K562 (cell line): ENCODE measurements around the gene ROPN1. TPM values are rescaled to one million over a fixed set of nuclear protein-coding genes. Genes with fewer than 3 reads are reported as not detected.

ENCODE experiments used
- ATAC-seq: fragments of 200-7000 bp; cut with Tn5 transposase; 3 replicates; pipeline ENCODE4 v1.9.1; 2020; ENCODE audit warnings: moderate library complexity
- BruUV-seq: library from RNA; stranded (reverse); fragments of 400-500 nt; replicated peaks from 2 replicates; lab custom pipeline; 2021; lab: Mats Ljungman, UMichigan
- CTCF ChIA-PET: fragments of 300-600 bp; formaldehyde crosslinking; extraction: SDS; loops from one replicate; lab custom pipeline; 2021; ENCODE audit warnings: low intra/inter-chr PET ratio; lab: Yijun Ruan, JAX
- POLR2A ChIA-PET: fragments of 300-600, 350-650 bp; sonication (Branson Sonifier 250); formaldehyde crosslinking; extraction: SDS; loops from one replicate; lab custom pipeline; 2021; ENCODE audit warnings: antibody characterized with exemption, inconsistent platforms; lab: Yijun Ruan, JAX
- DNase-seq, 4 experiments: peaks; one replicate each; pipeline versions ENCODE4 v3.0.0 to v3.0.0-alpha.2; 2011 to 2018; ENCODE audit warnings: low spot score in 3 of 4, mixed read lengths in 3 of 4; ENCODE audit errors: extremely low read depth in 1 of 4
- FAIRE-seq: peaks from 2 replicates; lab custom pipeline; 2011; peaks lifted over from hg19 to GRCh38; lab: Jason Lieb, UNC
- H2AFZ ChIP-seq: 2 replicates; pipeline ENCODE4 v1.6.0; 2011; ENCODE audit warnings: low read depth, low read length, control low read depth, inconsistent platforms
- H3K27ac ChIP-seq: fragments of 200-600 bp; 3 replicates; pipeline ENCODE4 v1.8.0; 2011; ENCODE audit warnings: low read depth, mild to moderate bottlenecking, control low read depth, inconsistent platforms, low read length, moderate library complexity, mixed read lengths; ENCODE audit errors: extremely low read depth
- H3K27me3 ChIP-seq, 2 experiments: fragments of 300-600 bp in 1 of 2; 2 replicates in 1 of 2; 3 replicates in 1 of 2; pipeline versions ENCODE4 v1.6.0 to v1.8.0; 2011; ENCODE audit warnings: inconsistent platforms in 2 of 2, low read length in 2 of 2, mild to moderate bottlenecking in 1 of 2, mixed read lengths in 1 of 2, moderate library complexity in 1 of 2; ENCODE audit not compliant: control insufficient read depth in 2 of 2, insufficient read depth in 2 of 2
- H3K36me3 ChIP-seq: fragments of 300-600 bp; 3 replicates; pipeline ENCODE4 v1.8.0; 2011; ENCODE audit warnings: mild to moderate bottlenecking, low read length, inconsistent platforms; ENCODE audit not compliant: control insufficient read depth, insufficient read depth
- H3K4me1 ChIP-seq, 2 experiments: fragments of 200-600 bp in 1 of 2; replicated peaks in 1 of 2; 2 replicates in 1 of 2; 3 replicates in 1 of 2; pipeline versions ENCODE4 v1.5.1 to v1.8.0; 2011; ENCODE audit warnings: inconsistent platforms in 2 of 2, low read length in 2 of 2, mild to moderate bottlenecking in 1 of 2, mixed read lengths in 1 of 2, moderate library complexity in 1 of 2; ENCODE audit not compliant: control insufficient read depth in 2 of 2, insufficient read depth in 2 of 2
- H3K4me2 ChIP-seq: 2 replicates; pipeline ENCODE4 v1.6.1; 2011; ENCODE audit warnings: low read length, control low read depth, inconsistent platforms, mixed read lengths; ENCODE audit not compliant: insufficient read depth
- H3K4me3 ChIP-seq: fragments of 200-600 bp; sonication (generic), shearing (Covaris generic); 2 replicates; pipeline ENCODE4 v1.5.1; 2016; ENCODE audit warnings: control low read depth, inconsistent platforms
- H3K79me2 ChIP-seq: fragments of 200-600 bp; 3 replicates; pipeline ENCODE4 v1.8.0; 2011; ENCODE audit warnings: low read length, inconsistent platforms; ENCODE audit not compliant: control insufficient read depth, insufficient read depth
- H3K9ac ChIP-seq, 2 experiments: 2 replicates each; pipeline versions ENCODE4 v1.6.0 to v1.6.1; 2011; ENCODE audit warnings: low read depth in 2 of 2, low read length in 2 of 2, control low read depth in 1 of 2, inconsistent platforms in 1 of 2, mild to moderate bottlenecking in 1 of 2, mixed read lengths in 1 of 2; ENCODE audit not compliant: insufficient read depth in 1 of 2
- H3K9me1 ChIP-seq: one replicate; pipeline ENCODE4 v1.6.0; 2011; ENCODE audit warnings: inconsistent platforms, mild to moderate bottlenecking, low read length, moderate library complexity; ENCODE audit not compliant: control insufficient read depth, insufficient read depth
- H3K9me3 ChIP-seq: replicated peaks from 2 replicates; pipeline ENCODE4 v1.5.1; 2011; ENCODE audit warnings: low read depth, low read length, inconsistent platforms; ENCODE audit not compliant: control insufficient read depth, insufficient read depth
- H4K20me1 ChIP-seq: replicated peaks from 2 replicates; pipeline ENCODE4 v1.6.1; 2011; ENCODE audit warnings: low read length, inconsistent platforms, mixed read lengths; ENCODE audit not compliant: control insufficient read depth, insufficient read depth
- CBFB ChIP-seq: sonication (generic); formaldehyde crosslinking; IDR thresholded peaks from 2 replicates; pipeline ENCODE4 v1.4.0; 2020; ENCODE audit warnings: mild to moderate bottlenecking, missing genetic modification reagents
- CTBP1 ChIP-seq: fragments of 450-650 bp; IDR thresholded peaks from 2 replicates; pipeline ENCODE4 v1.6.1; 2016; ENCODE audit warnings: borderline replicate concordance
- IRF2 ChIP-seq: sonication (generic); formaldehyde crosslinking; IDR thresholded peaks from 2 replicates; pipeline ENCODE4 v1.8.1; 2022; ENCODE audit warnings: mild to moderate bottlenecking, missing genetic modification reagents
- MCM3 ChIP-seq: fragments of 450-650 bp; IDR thresholded peaks from 2 replicates; pipeline ENCODE4 v1.6.1; 2016
- MTA3 ChIP-seq: fragments of 450-650 bp; formaldehyde crosslinking; IDR thresholded peaks from 2 replicates; pipeline ENCODE4 v1.6.1; 2017; ENCODE audit warnings: mild to moderate bottlenecking, borderline replicate concordance
- POLR3G ChIP-seq: IDR thresholded peaks from 2 replicates; pipeline ENCODE4 v1.6.1; 2011; ENCODE audit not compliant: insufficient read length, insufficient replicate concordance; ENCODE audit errors: extremely low read depth
- SMAD3 ChIP-seq: fragments of 450-650 bp; formaldehyde crosslinking; conservative IDR thresholded peaks from 2 replicates; pipeline ENCODE4 v1.4.0; 2020; ENCODE audit warnings: mild to moderate bottlenecking
- SOX6 ChIP-seq: fragments of 450-650 bp; IDR thresholded peaks from 2 replicates; pipeline ENCODE4 v1.6.1; 2014; ENCODE audit warnings: mild to moderate bottlenecking
- TBL1XR1 ChIP-seq, 2 experiments: IDR thresholded peaks; 2 replicates each; pipeline ENCODE4 v1.6.1; 2012; ENCODE audit warnings: improper control_type of control experiment in 2 of 2, low read length in 2 of 2, mild to moderate bottlenecking in 1 of 2
- U2AF1 ChIP-seq: fragments of 200-400 bp; formaldehyde crosslinking; optimal IDR thresholded peaks from 2 replicates; pipeline ENCODE3; 2017; ENCODE audit warnings: mild to moderate bottlenecking, low read depth, low read length, moderate library complexity
- ZNF282 ChIP-seq: sonication (generic); formaldehyde crosslinking; IDR thresholded peaks from 2 replicates; pipeline ENCODE4 v1.8.1; 2023; ENCODE audit warnings: missing genetic modification reagents
- WGBS: fragments of 100-300 bp; shearing (Covaris generic); methylation state at CpG from one replicate; pipeline ENCODE4 v1.1.6; 2016; ENCODE audit warnings: low coverage, mixed read lengths; ENCODE audit not compliant: insufficient coverage; ENCODE audit errors: missing lambda C conversion rate; 5-methylcytosine and 5-hydroxymethylcytosine counted together
- in situ Hi-C: fragments of 300-500 bp; cut with MboI; formaldehyde crosslinking; loops from 4 replicates; pipeline ENCODE4 v1.15.0; 2018; ENCODE audit warnings: inconsistent platforms, mixed read lengths
- intact Hi-C: fragments of 100-400 bp; cut with micrococcal nuclease; formaldehyde crosslinking; loops from 2 replicates; pipeline ENCODE4 v1.14.2; 2022
- polyA plus RNA-seq, 8 experiments: library from polyadenylated mRNA; depleted of rRNA in 4 of 8; stranded (reverse) in 5 of 8; unstranded in 3 of 8; fragments of >200 nt; fragmentation: Nextera tagmentation in 2 of 8; fragmentation: Illumina TruSeq in 1 of 8; extraction: Ambion mirVana in 2 of 8; extraction: Trizol in 1 of 8; gene quantifications; 2 replicates each; pipeline versions ENCODE4 v1.2.1 to v1.2.3, GENCODE V29; 2011 to 2014; ENCODE audit warnings: inconsistent platforms in 1 of 8, missing spikeins in 1 of 8
- total RNA-seq, 7 experiments: library from RNA; depleted of rRNA in 6 of 7; stranded (reverse); fragments of >200 nt in 6 of 7; fragmentation: Illumina TruSeq in 2 of 7; extraction: Trizol in 2 of 7; gene quantifications; 2 replicates each; pipeline versions ENCODE4 v1.2.1 to v1.2.3, GENCODE V29; 2011 to 2021; ENCODE audit warnings: low replicate concordance in 1 of 7
- TF ChIP-seq, protein P1 (sequence below): fragments of 450-650 bp; IDR thresholded peaks from 2 replicates; pipeline ENCODE4 v1.7.1; 2018; ENCODE audit warnings: mild to moderate bottlenecking, low read depth; ENCODE audit not compliant: partially characterized antibody
- TF ChIP-seq, protein P2 (sequence below): fragments of 250-450 bp; sonication (Bioruptor Pico); IDR thresholded peaks from 2 replicates; pipeline ENCODE4 v1.5.0; 2021
- TF ChIP-seq, protein P3 (sequence below): fragments of 250-450 bp; sonication (Bioruptor Pico); IDR thresholded peaks from 2 replicates; pipeline ENCODE4 v1.9.0; 2021; ENCODE audit warnings: mild to moderate bottlenecking, inconsistent platforms
- TF ChIP-seq, protein P4 (sequence below): fragments of 250-450 bp; sonication (Bioruptor Pico); IDR thresholded peaks from 2 replicates; pipeline ENCODE4 v1.8.0; 2021; ENCODE audit warnings: moderate library complexity, mild to moderate bottlenecking, inconsistent platforms

ROPN1 gene
- total and polyA plus RNA-seq, 9 of the 15 experiments (the other 6 are each of a cell fraction or from before 2014, with no cell fraction given), result not detected

DNA sequence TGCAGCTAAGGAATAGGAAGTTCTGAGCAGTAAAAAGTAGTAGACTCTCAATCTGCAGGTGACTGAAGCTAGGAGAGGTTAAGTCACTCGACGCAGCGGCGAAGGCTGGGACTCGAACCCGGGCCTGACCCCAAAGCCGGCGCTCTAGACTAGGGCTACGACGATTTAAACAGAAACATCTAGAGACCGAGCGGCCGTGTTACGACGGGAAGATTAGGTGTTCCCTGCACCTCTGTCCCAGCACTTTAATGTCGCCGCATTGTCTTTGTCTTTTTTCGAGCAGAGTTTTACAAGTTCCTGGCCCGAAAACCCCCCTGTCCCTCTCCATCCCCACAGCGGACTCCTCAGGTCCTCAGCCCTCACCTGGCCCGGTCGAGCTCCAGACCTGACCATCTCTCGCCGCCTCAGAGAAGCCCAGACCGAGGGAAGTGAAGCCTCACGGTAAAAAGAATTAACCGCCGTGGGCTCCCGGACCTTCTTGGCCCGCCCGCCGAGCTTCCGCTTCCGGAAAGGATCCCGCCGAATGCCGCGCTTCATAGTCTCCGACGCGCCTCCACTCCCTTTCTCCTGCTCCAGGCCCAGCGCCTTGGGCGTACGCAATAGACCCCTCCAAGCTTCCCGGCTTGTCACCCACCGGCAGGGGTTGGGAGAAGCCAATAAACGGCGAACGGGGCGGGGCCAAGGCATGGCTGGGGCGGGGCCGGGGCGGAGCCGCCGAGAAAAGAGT, 31.0 kb downstream of the ROPN1 start, which contains the start of gene CCDC14 (continued):
- TF ChIP-seq, protein P1, sequence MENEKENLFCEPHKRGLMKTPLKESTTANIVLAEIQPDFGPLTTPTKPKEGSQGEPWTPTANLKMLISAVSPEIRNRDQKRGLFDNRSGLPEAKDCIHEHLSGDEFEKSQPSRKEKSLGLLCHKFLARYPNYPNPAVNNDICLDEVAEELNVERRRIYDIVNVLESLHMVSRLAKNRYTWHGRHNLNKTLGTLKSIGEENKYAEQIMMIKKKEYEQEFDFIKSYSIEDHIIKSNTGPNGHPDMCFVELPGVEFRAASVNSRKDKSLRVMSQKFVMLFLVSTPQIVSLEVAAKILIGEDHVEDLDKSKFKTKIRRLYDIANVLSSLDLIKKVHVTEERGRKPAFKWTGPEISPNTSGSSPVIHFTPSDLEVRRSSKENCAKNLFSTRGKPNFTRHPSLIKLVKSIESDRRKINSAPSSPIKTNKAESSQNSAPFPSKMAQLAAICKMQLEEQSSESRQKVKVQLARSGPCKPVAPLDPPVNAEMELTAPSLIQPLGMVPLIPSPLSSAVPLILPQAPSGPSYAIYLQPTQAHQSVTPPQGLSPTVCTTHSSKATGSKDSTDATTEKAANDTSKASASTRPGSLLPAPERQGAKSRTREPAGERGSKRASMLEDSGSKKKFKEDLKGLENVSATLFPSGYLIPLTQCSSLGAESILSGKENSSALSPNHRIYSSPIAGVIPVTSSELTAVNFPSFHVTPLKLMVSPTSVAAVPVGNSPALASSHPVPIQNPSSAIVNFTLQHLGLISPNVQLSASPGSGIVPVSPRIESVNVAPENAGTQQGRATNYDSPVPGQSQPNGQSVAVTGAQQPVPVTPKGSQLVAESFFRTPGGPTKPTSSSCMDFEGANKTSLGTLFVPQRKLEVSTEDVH, result no peak
- no peak for TF ChIP-seq CBFB (CRISPR knock-in tag)

DNA sequence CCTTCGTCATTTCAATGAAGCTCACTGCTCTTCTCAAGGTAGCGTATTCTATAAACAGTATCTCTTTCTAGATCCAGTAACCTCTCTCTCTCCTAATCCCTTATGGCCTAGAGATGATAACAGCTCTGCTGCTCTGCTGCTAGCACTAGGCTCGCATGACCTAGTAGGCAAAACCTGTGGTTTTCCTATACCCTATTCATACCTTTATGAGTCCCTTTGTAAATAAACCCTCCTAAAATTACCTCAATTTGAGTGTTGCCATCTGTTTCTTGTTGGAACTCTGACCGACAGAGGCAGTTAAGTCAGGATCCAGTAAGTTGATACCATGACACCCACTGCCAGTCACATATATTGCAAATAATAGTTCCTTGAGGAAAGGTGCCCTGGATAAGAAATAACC, 38.2 kb downstream of the ROPN1 start:
- no peak overlapping the region for H3K27ac ChIP-seq
- H3K4me3 ChIP-seq, result no peak overlapping the region
- TF ChIP-seq ZNF282 (CRISPR knock-in tag) (no peak), U2AF1 (no peak), IRF2 (CRISPR knock-in tag) (no peak), TBL1XR1 (IDR thresholded peaks at IDR 0.05; ENCODE audit: low read length in 2 of 2) (no peak), SOX6 (no peak), SMAD3 (CRISPR knock-in tag) (no peak), MCM3 (no peak), CTBP1 (no peak), POLR3G (no peak), MTA3 (no peak)
- TF ChIP-seq, protein P2, sequence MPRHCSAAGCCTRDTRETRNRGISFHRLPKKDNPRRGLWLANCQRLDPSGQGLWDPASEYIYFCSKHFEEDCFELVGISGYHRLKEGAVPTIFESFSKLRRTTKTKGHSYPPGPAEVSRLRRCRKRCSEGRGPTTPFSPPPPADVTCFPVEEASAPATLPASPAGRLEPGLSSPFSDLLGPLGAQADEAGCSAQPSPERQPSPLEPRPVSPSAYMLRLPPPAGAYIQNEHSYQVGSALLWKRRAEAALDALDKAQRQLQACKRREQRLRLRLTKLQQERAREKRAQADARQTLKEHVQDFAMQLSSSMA (CRISPR knock-in tag), result no peak
- TF ChIP-seq, protein P3, sequence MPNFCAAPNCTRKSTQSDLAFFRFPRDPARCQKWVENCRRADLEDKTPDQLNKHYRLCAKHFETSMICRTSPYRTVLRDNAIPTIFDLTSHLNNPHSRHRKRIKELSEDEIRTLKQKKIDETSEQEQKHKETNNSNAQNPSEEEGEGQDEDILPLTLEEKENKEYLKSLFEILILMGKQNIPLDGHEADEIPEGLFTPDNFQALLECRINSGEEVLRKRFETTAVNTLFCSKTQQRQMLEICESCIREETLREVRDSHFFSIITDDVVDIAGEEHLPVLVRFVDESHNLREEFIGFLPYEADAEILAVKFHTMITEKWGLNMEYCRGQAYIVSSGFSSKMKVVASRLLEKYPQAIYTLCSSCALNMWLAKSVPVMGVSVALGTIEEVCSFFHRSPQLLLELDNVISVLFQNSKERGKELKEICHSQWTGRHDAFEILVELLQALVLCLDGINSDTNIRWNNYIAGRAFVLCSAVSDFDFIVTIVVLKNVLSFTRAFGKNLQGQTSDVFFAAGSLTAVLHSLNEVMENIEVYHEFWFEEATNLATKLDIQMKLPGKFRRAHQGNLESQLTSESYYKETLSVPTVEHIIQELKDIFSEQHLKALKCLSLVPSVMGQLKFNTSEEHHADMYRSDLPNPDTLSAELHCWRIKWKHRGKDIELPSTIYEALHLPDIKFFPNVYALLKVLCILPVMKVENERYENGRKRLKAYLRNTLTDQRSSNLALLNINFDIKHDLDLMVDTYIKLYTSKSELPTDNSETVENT (CRISPR knock-in tag), result no peak
- TF ChIP-seq, protein P4, sequence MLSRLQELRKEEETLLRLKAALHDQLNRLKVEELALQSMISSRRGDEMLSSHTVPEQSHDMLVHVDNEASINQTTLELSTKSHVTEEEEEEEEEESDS (CRISPR knock-in tag), result no peak
- H3K4me2 ChIP-seq, result no peak overlapping the region
- no peak overlapping the region for H2AFZ ChIP-seq
- ChIA-PET CTCF (no interaction called here), POLR2A (no interaction called here)
- H4K20me1 ChIP-seq, result no peaks in the 10 kb centered on the region
- FAIRE-seq (no peak), ATAC-seq (no peak), DNase-seq (no peak)
- intact Hi-C loops, result no loop called here
- H3K9ac ChIP-seq, result no peak overlapping the region
- peaks cover 60% of the 10 kb centered on the region for H3K36me3 ChIP-seq
- peaks cover 4% of the 10 kb centered on the region for H3K9me1 ChIP-seq
- peaks cover 14% of the 10 kb centered on the region for H3K79me2 ChIP-seq
- no peaks in the 10 kb centered on the region for H3K4me1 ChIP-seq
- BruUV-seq, result no TSS peak
- no peaks in the 10 kb centered on the region for H3K9me3 ChIP-seq
- WGBS, result 94% methylated on average over 4 of the region's 4 CpGs
- H3K27me3 ChIP-seq, result no peaks in the 10 kb centered on the region
- in situ Hi-C loops, result no loop called here
